HG03457 (cell line): Measurements from ENCODE around the gene ZBTB16.

Source experiments
- ATAC-seq: cut with Tn5 transposase; IDR thresholded peaks from one replicate; pipeline ENCODE4 v1.9.1; 2021; ENCODE audit warnings: moderate number of reproducible peaks; ENCODE audit not compliant: unreplicated experiment

The ZBTB16 gene

DNA sequence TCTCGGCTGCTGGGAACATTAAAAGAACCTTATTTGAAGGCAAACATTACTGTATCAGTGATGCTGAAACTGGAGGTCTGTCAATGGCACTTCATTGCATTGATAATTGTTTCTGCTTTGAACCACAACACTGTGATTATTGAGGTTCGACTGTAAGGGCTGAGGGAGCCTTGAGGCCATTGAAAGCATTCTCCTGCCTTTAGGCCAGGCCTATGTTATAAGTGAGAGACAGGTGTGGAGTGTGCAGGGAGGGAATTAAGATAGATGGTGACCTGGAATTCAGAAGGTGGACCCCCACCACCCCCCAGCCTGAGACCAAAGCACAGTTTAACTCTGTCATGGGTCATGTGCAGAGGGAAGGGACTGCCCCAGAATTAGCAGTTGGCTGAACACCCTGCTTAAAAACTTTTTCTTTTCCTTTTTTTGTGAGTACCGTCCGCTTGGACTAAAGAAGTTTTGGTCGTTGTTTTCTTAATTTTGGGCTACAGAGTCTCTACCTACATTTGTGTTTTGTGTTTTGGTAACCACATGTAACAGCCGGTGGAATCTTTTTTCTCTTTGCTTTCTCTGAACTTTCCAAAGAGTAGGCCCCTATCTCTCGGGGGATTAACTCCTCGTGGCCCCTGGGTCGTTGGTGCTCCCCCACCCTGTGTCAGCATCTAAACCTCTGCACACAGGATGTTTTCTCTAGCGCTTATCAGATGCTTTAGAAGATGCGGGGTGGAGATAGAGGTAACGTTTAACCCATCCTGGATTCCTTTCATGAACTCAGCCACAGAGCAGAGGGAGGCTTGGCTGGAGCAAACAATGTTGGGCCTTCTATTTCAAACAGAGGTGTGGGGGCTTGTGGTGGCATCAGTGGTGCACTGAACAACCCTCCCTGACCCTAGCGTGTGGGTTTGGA lies 43.7 kb downstream of the ZBTB16 start:
- ATAC-seq, result no peak

DNA sequence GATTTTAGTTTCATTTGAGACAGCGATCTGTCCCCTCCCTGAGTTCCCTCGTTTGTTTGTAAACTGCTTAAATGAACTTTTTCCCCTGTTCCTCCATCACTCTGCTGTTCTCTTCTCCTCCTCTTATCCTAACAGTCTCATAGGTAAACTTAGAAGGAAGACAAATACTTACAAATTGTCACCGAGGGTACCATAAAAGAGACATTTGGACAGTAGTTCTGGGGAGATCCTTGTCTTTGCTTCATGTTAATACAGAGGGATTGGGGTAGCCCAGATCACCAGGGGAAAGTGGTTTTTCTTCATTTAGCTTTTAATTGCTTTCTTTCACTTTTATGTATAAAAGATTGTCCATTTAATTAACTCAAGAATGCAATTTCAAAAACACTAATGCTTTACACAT lies 46.1 kb downstream of the ZBTB16 start:
- ATAC-seq, result no peak

DNA sequence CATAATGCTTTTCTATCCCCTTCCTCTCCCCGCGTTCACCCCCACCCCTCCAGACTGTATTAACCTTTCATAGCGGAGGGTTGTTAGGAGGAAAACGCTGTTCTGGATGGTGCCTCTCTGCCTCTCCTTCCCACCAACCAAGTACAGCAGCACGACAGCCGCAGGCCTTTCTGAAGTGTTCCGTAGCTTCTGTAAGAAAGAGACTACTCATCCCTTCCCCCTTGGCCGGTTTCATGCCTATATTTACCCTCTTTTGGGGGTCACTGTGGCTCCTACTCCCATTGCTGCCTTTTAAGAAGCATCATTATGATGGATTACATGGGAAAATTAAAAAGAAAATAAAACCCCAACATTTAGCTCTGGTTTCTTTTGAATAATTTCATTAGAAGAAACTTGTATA lies 46.5 kb downstream of the ZBTB16 start:
- ATAC-seq, result no peak

DNA sequence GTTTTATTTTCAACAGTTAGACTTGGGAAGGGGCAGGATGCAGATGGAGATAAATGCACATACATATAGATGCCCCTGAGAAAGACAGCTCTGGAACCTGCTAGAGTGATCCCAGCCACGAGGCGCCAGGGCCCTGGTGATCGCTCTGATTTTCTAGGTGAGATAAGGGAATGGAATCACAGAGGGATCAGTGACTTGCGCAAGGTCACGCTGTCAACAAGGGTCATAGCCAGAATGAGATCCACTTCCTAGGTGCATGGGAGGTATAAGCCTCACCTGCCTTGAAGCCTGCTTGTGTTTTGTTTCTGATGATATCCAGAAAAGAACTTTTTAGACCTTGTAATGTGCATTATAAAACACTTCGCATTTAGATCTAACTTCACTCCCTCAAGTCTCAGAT lies 47.5 kb downstream of the ZBTB16 start:
- ATAC-seq, result no peak

DNA sequence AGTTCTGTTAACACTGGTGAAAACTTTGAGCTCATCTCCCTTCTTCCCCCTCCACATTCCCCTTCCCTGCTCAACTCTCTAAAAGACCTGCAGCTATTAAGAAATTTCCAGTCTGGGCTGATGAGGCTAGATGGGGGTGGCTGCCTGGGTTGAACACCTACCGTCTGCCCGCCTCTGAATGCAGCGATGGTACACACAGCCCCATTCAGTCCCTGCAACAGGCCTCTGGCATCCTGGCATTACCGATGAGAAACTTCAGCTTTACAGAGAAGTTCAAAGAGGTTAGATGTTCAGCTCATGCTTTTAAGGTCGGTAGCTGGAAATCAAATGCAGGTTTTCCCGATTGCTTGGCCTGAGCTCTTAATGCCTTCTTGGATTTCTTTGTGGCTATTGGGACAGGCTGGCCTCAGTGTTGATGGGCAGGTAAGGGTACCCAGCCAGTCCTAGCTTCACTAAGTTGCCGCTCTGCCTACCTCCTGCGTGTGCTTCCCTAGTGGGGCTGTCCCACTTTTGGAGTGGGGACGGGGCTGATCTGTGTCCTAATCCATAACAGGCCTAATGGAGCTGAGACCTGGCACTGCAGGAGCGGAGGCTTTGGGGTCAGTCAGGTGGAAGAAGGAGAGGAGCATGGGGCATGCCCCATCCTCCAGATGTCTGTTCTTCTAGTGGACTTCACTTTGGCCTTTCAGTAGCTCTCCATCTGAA lies 49.1 kb downstream of the ZBTB16 start:
- ATAC-seq, result no peak

DNA sequence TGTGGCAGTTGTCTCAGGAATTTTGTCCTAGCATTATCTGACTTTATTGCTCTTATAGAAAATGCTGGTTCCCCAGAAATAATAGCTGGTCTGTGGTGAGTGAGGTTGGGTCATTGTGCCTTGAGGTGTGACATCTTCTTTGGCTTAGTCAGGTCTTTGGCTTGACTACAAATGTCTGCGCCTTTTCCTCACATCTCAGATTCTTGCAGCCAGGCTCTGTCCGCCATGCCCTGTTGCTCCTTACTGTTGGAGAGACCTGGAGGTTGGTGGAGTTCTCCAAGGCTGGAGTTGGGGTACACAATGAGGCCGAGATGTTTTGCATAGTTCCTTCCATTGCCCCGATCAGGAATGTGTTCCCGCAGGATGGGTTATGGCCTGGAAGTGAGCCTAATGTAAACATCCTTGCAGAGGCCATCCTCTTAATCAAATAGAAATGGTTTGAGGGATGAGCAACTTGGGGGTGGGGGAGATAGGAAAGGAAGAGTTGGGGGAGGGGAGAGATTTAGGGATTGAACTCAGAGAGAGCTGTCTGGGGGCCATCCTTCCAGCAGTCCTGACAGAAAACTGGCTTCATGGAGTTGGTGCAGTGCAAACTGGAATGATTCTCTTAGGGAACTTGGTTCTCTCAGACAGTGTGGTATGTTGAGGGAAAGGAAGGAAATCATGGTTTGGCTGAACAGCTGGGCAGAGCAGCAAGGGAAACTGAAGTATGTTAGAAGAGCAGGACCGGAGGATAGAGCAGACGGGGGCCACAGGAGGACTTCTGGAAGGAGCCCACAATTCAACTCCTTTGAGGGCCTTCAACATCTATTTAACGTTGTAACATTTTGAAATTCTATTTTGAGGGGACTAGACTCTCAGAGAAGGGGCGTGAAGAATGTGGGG lies 49.9 kb downstream of the ZBTB16 start:
- ATAC-seq, result no peak

DNA sequence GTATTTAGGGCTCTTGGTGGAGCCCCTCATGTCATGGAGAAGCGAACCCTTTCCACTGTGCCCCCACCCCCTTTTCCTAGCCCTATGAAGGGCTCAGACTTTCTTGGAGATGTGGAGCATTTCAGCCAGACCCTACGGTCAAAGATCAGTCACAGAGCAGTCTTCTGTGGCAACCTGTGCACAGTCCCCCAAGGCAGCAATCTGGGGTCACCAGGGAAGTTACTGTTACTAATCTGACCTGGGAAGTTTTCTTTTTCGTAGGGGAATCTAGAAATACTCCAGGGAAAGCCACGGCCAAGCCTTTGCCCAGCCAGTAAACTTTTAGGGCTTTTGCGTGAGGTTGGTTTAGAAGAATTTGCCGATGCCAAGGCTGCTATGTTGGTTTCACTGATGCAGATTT lies 50.6 kb downstream of the ZBTB16 start:
- ATAC-seq, result no peak

DNA sequence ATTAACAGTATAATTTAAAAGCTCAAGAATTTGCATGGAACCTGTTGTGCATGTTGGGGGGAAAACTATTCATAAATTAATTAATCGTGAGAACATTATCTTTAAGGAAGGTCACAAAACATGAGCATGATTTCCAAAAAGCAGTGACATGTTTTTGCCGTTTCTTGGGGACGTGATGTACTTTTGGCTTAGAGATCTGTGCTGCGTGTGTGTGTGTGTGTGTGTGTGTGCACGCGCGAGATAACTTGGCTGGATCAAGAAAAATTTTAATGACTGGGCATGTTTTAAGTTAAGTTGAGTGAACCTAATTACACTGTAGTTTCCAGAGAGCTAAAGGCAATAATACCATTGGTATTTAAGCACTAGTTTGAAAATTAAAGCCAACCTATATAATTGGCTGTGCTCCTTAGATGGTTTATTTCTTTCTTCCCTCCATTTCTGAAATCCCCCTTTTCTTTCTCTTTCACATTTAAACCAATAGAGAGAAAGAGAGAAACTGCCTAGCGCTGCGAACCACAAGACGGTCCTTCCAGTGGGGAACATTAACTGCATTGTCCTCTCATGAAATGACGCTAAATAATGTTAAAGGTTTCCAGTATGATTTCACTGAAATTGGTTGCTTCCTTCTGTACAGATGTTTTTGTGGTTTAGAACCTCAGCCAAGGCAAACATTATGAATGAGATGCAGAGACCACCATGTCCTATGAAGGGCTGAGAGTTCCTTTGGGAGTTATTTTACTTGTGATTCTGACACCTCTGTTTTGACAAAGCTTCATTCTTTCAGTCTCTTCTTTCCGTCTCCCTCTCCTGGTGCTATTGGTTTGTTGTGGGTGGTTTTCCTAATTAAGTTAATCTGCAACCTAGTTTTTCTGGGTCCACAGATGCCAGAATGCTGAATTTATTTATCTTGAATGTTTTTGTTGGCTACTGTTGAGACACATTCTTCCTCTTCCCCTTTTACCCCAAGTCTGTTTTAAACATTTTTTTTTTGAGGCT lies 51.7 kb downstream of the ZBTB16 start:
- no peak for ATAC-seq

DNA sequence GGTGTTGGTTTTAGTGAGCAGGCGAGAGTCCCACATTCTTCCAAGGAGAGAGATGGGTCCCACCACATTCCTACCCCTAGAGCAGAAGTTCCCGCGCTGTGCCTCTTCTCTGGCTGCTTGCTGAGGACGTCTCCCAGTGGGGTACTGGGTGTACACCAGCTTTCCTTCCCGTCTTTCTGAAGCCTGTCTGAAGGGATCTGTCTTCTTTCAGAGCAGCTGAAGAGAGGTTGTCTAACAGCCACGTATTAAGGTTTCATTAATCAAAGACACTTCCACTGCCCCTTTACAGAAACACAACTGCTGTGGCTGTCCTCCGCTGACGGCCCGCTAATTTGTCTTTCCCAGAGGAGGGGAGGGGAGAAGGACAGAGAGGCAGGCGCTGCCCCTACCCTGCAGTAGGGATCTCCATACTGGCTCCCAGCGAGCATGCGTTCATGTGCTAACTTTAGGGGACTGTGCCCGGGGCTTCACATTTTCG lies 56.0 kb downstream of the ZBTB16 start:
- no peak for ATAC-seq

DNA sequence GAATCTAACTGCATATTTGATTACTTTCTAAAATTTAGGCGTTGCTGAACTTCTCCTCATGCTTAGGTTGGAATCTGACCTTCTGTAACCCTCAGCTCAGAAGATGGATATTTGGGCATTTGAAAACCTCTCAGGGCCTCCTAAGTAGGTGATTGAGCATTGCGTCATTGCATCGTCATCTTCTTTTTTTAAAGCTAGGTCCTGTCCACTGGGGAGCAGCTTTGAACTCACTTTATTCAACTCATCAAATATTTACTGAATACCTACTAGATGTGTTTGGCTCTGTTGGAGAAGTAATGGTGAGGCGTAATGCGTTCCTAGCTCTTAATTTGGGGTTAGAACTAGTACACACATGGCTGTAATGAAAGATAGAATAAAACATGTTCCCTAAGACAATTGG lies 56.8 kb downstream of the ZBTB16 start:
- no peak for ATAC-seq

DNA sequence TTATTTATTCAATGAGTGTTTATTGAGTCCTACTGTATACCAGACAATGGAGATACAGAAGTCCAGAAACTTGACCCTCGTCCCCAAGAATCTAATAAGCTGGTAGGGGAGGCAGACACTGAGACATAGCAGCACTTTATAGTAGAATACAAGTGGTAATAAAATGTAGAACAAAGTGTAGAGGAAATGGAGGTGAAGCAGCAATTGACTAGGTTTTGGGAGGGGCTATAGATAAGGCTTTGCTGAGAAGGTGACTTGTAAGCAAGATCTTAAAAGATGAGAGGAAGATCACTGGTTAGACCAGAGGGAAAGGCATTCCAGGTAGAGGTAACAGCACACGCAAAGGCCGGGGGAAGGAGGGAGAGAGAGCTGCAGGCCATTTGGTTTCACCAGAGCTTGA lies 57.3 kb downstream of the ZBTB16 start:
- no peak for ATAC-seq

DNA sequence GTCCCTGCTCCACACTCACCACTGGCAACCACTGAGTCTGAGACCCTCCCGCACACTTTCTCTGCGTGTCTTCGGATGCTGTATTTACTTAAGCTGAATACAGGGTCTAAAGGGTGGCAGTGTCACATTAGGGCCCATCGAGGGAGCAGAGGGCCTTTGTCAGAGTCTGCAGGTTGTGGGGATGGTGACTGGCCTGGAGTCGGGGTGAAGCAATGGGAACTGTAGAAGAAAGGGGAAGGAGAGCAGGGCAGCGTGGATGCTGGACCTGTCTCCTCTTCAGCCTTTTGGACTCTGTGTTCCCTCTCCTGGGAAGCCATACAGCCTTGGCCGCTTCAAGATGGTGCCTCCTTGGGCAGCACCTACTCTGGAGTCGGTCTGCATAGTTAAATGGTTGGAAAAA lies 61.1 kb downstream of the ZBTB16 start:
- no peak for ATAC-seq

DNA sequence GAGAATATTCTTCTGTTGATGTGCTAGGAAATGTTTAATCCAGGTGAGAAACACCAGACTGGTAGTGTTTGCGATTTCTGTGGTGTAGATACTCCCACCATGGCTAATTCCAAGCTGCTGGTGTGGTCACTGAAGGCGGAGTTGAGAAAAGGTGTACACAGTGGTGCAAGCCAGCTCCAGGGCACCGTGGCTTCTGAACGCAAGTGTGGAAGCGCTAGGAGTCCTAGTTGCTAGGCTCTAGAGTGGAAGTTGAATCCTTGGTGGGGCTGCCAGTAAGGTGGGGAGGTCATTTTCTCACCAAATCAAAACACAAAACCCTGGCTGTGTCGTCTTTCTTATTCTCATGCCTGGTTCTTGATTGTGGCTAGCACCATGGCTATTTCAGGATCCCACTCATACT lies 61.6 kb downstream of the ZBTB16 start:
- ATAC-seq, result no peak

DNA sequence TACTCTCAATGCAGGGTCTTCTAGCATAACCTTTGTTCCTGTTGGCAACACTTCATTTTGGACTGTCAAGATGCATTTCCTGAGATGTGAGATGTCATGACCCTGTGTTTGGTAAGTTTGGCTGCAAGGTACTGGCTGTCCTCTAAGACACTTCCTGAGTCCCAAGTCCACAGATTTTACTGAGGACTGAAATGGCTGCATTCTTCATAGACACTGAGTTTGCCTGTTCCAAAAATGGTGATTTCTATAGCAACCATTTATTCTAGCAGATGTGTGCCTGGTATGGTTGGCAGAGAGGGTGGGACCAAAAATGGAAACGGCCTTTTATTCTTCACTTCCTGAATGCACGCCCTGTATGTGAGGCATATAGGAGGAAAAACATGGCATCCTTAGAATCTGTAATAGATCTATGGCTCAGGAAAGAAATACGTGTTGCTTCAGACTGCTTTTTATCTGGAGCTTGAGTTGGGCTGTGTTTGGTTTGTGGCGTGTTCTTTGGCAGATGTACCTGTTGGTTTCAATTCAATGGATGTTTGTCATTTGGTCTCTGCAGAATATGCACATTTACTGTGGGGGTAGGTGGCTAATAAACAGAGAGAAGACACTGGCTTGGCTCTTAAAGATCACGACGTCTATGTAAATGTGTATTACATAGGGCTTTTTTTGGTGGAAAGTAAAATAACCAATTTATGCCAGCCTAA lies 62.4 kb downstream of the ZBTB16 start:
- no peak for ATAC-seq

DNA sequence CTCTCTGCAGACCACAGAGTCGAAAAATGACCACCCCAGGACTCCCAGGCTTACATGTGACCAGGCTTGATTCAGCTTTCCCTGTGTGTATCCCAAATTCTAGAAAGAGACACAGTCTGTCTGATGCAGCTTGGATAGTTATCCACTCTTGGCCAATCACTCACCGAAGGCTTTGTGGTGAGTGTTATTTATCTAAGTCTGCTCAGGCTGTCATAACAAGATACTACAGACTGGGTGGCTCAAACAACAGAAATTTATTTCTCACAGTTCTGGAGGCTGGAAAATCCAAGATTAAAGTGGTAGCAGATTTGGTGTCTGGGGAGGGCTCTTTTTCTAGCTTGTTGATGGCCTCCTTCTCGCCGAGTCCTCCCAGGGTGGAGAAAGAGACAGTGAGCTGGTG lies 63.2 kb downstream of the ZBTB16 start:
- no peak for ATAC-seq

DNA sequence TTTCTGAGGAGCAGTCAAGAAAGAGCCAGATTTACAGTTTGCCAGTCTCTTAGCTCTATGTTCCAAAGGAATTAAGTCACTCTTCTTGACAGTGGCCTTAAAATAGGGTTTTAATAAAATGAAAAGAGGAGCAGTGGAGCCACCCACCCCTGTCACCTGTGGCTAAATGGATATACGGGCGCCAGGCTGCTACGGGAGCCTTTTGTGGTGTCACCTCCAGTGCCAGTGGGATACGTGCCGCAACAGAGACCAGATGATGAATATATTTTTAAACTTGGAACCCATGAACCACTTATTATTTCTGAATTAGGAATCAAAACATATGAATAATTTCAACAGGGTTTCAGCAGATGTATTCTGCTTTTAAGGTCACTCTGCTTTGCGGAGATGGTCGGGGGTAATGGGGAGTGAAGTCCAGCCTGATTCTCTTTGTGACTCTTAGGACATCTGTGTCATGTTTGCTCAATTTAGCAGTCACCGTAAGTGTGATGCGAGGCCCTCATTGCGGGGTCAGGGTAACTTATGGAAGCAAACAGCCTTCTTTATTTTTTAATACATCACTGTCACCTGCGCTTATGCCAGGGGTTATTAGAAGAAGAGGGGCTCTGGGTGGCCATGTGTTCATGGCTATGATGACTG lies 64.3 kb downstream of the ZBTB16 start:
- no peak for ATAC-seq

DNA sequence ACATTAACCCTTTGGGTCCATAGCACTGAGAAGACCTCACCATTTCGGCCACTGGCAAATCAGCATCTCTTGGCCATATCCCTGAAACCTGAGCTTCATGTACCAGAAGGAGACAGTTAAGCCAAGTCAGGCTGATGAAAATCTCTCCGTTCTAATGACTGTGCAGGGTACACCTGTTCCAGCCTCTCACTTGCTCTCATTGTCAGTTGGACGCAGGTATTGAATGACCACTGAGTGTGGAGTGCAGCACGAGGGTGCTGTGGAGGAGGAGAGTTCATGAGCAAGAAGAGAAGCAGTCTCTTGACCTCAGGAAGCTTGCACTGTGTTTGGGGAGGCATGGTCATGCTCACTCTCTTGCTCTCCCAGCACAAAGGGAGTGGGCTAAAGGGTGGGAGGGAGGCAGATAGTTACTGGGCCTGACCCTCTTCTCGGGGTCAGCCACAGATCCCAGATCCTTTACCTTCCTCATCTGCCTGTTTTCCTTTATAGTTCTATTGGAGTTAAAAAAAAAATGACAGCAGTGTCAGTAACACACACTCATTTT lies 65.2 kb downstream of the ZBTB16 start:
- ATAC-seq, result no peak

DNA sequence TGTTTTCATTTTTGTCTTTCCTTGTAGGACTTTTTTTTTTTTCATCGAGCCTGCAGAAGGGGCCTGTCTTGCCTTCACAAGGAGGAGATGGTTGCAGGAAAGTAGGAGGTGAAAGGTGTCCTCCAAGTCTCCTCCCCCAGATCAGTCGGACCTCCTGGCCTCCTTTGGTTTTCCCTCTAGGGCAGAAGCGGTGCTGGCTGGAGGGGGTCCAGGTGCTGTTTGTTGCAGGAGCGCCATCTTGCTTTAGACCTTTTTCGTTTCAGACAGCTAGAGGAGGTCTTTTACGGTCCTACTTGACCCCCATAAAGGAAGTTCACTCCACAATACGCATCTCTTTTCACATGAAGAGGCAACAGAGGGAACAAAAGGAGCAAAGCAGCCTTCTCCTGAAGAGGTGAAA lies 66.0 kb downstream of the ZBTB16 start:
- ATAC-seq, result no peak

DNA sequence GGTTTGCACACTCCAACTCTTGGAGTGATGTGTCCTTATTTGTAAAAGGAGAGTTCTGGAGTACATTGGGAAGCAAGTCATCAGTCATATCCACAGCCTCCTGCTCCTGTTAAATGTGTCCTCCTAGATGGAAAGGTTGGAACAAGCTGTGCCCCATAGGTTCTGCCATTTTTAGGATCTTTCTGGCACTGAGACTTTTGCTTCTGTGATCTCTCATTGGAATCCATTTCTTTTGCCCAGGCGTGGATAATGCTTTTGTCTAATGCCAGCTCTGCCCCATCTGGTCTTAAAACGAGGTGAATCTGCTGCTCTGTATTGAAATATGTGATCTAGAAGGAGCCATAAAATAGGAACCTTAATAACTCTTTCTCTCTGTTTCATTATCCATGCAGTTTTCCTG lies 66.4 kb downstream of the ZBTB16 start:
- no peak for ATAC-seq
